Activated CD8-positive, alpha-beta memory T cell treated with anti-CD3 and anti-CD28 coated beads for 1 hour (primary cell): ENCODE results near the gene ZNF407.

ENCODE experiments used
- DNase-seq, 2 donors: peaks; one replicate each; pipeline ENCODE4 v3.0.0-alpha.2; 2020; ENCODE audit warnings: low read depth in 1 of 2; ENCODE audit errors: extremely low read depth in 1 of 2

ZNF407 gene

GRCh38 chr18:74994502-74995418 lies 397.1 kb downstream of the ZNF407 start:
- no peak for DNase-seq

- no peak for DNase-seq
Observed at GRCh38 chr18:74995419-74995736, 397.7 kb downstream of the ZNF407 start.

- no peak for DNase-seq
Observed at GRCh38 chr18:74996055-74996454, 398.4 kb downstream of the ZNF407 start.

GRCh38 chr18:74996996-74997395 lies 399.3 kb downstream of the ZNF407 start:
- DNase-seq = no peak

- no peak for DNase-seq
Observed at GRCh38 chr18:75000920-75001319, 403.2 kb downstream of the ZNF407 start.

- no peak for DNase-seq
Observed at GRCh38 chr18:75003039-75003438, 405.4 kb downstream of the ZNF407 start.

GRCh38 chr18:75003764-75004690 lies 406.4 kb downstream of the ZNF407 start:
- no peak for DNase-seq

- no peak for DNase-seq
Observed at GRCh38 chr18:75005626-75006025, 408.0 kb downstream of the ZNF407 start.

- no peak for DNase-seq
Observed at GRCh38 chr18:75008186-75008585, 410.5 kb downstream of the ZNF407 start.

GRCh38 chr18:75009296-75009695 lies 411.6 kb downstream of the ZNF407 start:
- no peak for DNase-seq

- no peak for DNase-seq
Observed at GRCh38 chr18:75009878-75010277, 412.2 kb downstream of the ZNF407 start.

GRCh38 chr18:75010278-75010677 lies 412.6 kb downstream of the ZNF407 start:
- no peak for DNase-seq

GRCh38 chr18:75010689-75011088 lies 413.0 kb downstream of the ZNF407 start:
- DNase-seq = no peak

- DNase-seq = no peak
Observed at GRCh38 chr18:75016025-75016717, 418.5 kb downstream of the ZNF407 start.

- no peak for DNase-seq
Observed at GRCh38 chr18:75023473-75023872, 425.8 kb downstream of the ZNF407 start.

GRCh38 chr18:75024871-75025270 lies 427.2 kb downstream of the ZNF407 start:
- no peak for DNase-seq

- no peak for DNase-seq
Observed at GRCh38 chr18:75025573-75025972, 427.9 kb downstream of the ZNF407 start.

- DNase-seq = no peak
Observed at GRCh38 chr18:75029481-75029880, 431.8 kb downstream of the ZNF407 start.

- DNase-seq = no peak
Observed at GRCh38 chr18:75031717-75032317, 434.1 kb downstream of the ZNF407 start.

GRCh38 chr18:75033516-75033915 lies 435.8 kb downstream of the ZNF407 start:
- no peak for DNase-seq

GRCh38 chr18:75034937-75035336 lies 437.3 kb downstream of the ZNF407 start:
- no peak for DNase-seq
